Neuronal stem cell (in vitro differentiated cells): ENCODE results near the gene MARCHF3.
"Not testable (repeated sequence)": the region's sequence is repeated elsewhere in the genome, so short reads cannot be mapped to it uniquely, and the experiment has no call there.

Experiments used
- DNase-seq: peaks from one replicate; pipeline ENCODE4 v3.0.0-alpha.2; 2013; ENCODE audit warnings: low spot score
- H2AFZ ChIP-seq: one replicate; pipeline ENCODE4 v1.6.1; 2013; ENCODE audit warnings: mild to moderate bottlenecking, low read length, inconsistent platforms
- H2AK5ac ChIP-seq: 2 replicates; pipeline ENCODE4 v1.6.1; 2013; ENCODE audit warnings: low read depth, mild to moderate bottlenecking, inconsistent platforms, low read length, moderate library complexity, mixed read lengths
- H2BK120ac ChIP-seq: 2 replicates; pipeline ENCODE4 v1.6.1; 2013; ENCODE audit warnings: low read depth, mild to moderate bottlenecking, inconsistent platforms, low read length, moderate library complexity, mixed read lengths
- H2BK12ac ChIP-seq: one replicate; pipeline ENCODE4 v1.6.1; 2013; ENCODE audit warnings: low read length, inconsistent platforms
- H2BK15ac ChIP-seq: 2 replicates; pipeline ENCODE4 v1.6.1; 2013; ENCODE audit warnings: mild to moderate bottlenecking, low read length, inconsistent platforms, mixed read lengths
- H2BK5ac ChIP-seq: one replicate; pipeline ENCODE4 v1.6.1; 2013; ENCODE audit warnings: inconsistent platforms, mild to moderate bottlenecking, low read length, moderate library complexity
- H3K14ac ChIP-seq: one replicate; pipeline ENCODE4 v1.6.1; 2013; ENCODE audit warnings: low read length, inconsistent platforms
- H3K18ac ChIP-seq: 2 replicates; pipeline ENCODE4 v1.6.1; 2013; ENCODE audit warnings: low read length, inconsistent platforms
- H3K23ac ChIP-seq: 2 replicates; pipeline ENCODE4 v1.6.1; 2013; ENCODE audit warnings: low read depth, mild to moderate bottlenecking, mixed read lengths, low read length, inconsistent platforms; ENCODE audit not compliant: poor library complexity
- H3K27ac ChIP-seq: replicated peaks from 3 replicates; pipeline ENCODE4 v1.5.1; 2013; ENCODE audit warnings: low read length, inconsistent platforms
- H3K27me3 ChIP-seq, 3 experiments: 2 replicates each; pipeline ENCODE4 v1.6.1; 2013; ENCODE audit warnings: low read length in 3 of 3, mild to moderate bottlenecking in 2 of 3, inconsistent platforms in 1 of 3, low read depth in 1 of 3, mixed read lengths in 1 of 3, moderate library complexity in 1 of 3; ENCODE audit not compliant: control insufficient read depth in 3 of 3, insufficient read depth in 3 of 3
- H3K36me3 ChIP-seq, 2 donors: replicated peaks in 1 of 2; 2 replicates each; pipeline ENCODE4 v1.6.1; 2013; ENCODE audit warnings: low read length in 2 of 2; ENCODE audit not compliant: control insufficient read depth in 2 of 2, insufficient read depth in 2 of 2
- H3K4ac ChIP-seq: 2 replicates; pipeline ENCODE4 v1.6.1; 2013; ENCODE audit warnings: inconsistent platforms, mild to moderate bottlenecking, low read length, moderate library complexity
- H3K4me1 ChIP-seq, 2 donors: 1 replicate in 1 of 2; 2 replicates in 1 of 2; pipeline ENCODE4 v1.6.1; 2013; ENCODE audit warnings: low read length in 2 of 2, low read depth in 1 of 2; ENCODE audit not compliant: control insufficient read depth in 2 of 2, insufficient read depth in 1 of 2
- H3K4me2 ChIP-seq: one replicate; pipeline ENCODE4 v1.6.1; 2013; ENCODE audit warnings: mild to moderate bottlenecking, low read length, inconsistent platforms; ENCODE audit not compliant: insufficient read depth, poor library complexity, severe bottlenecking
- H3K4me3 ChIP-seq, 2 donors: 2 replicates each; pipeline ENCODE4 v1.5.1; 2013; ENCODE audit warnings: low read length in 2 of 2, mild to moderate bottlenecking in 2 of 2, inconsistent platforms in 1 of 2, moderate library complexity in 1 of 2
- H3K79me1 ChIP-seq: one replicate; pipeline ENCODE4 v1.6.1; 2013; ENCODE audit warnings: low read depth, mild to moderate bottlenecking, inconsistent platforms, low read length, moderate library complexity
- H3K9ac ChIP-seq: one replicate; pipeline ENCODE4 v1.6.1; 2013; ENCODE audit warnings: mild to moderate bottlenecking, low read depth, low read length, inconsistent platforms; ENCODE audit not compliant: poor library complexity
- H3K9me3 ChIP-seq, 2 donors: replicated peaks in 1 of 2; 2 replicates each; pipeline versions ENCODE3 to v1.6.1; 2013; ENCODE audit warnings: low read length in 2 of 2, mild to moderate bottlenecking in 2 of 2, inconsistent platforms in 1 of 2, low read depth in 1 of 2, mixed read lengths in 1 of 2, moderate library complexity in 1 of 2; ENCODE audit not compliant: control insufficient read depth in 2 of 2, insufficient read depth in 1 of 2
- H4K8ac ChIP-seq: one replicate; pipeline ENCODE4 v1.6.1; 2013; ENCODE audit warnings: low read depth, mild to moderate bottlenecking, inconsistent platforms, low read length, moderate library complexity
- H4K91ac ChIP-seq: one replicate; pipeline ENCODE4 v1.6.1; 2013; ENCODE audit warnings: low read length, low read depth, mild to moderate bottlenecking, inconsistent platforms; ENCODE audit not compliant: poor library complexity
- WGBS, 2 donors: extraction: QIAGEN DNeasy Blood & Tissue Kit; methylation state at CpG; one replicate each; pipeline ENCODE4 v1.1.7; 2013; ENCODE audit warnings: missing lambda C conversion rate in 2 of 2, mixed read lengths in 1 of 2; ENCODE audit not compliant: insufficient read length in 2 of 2, insufficient replicate concordance in 1 of 2; ENCODE audit errors: extremely low coverage in 2 of 2; 5-methylcytosine and 5-hydroxymethylcytosine counted together

MARCHF3 gene

DNA sequence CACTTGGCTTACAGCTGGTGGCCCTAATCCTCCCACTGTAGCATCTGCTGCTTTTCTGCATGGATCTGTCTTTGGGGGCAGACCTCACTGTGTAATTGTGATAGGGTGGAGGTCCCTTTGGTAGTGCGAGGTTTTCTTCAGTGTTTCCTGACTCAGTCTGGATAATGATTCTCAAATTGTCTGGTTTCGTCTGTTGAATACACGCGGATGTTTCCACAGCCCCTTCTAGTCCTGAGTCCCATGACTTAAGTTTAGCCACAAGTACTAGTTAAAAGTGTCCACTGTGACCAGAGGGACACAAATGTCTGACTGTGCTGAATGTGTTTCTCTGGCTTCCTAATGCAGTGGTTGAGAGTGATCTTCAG, 182.9 kb downstream of the MARCHF3 start:
- H3K27me3 ChIP-seq = no peaks in the 10 kb centered on the region
- H3K14ac ChIP-seq = no peak overlapping the region
- no peak overlapping the region for H2BK15ac ChIP-seq
- H3K9me3 ChIP-seq = no peaks in the 10 kb centered on the region
- no peak overlapping the region for H3K9ac ChIP-seq
- DNase-seq = no peak
- H2BK120ac ChIP-seq = no peak overlapping the region
- no peak overlapping the region for H2AK5ac ChIP-seq
- H3K4me2 ChIP-seq = no peak overlapping the region
- H3K79me1 ChIP-seq = no peaks in the 10 kb centered on the region
- H4K91ac ChIP-seq = no peak overlapping the region
- H2AFZ ChIP-seq = no peak overlapping the region
- H4K8ac ChIP-seq = no peak overlapping the region
- H3K36me3 ChIP-seq = no peaks in the 10 kb centered on the region
- H3K23ac ChIP-seq = no peak overlapping the region
- H3K4me3 ChIP-seq = no peak overlapping the region
- no peak overlapping the region for H3K27ac ChIP-seq
- H2BK12ac ChIP-seq = no peak overlapping the region
- H3K4me1 ChIP-seq = peaks cover 12 to 35% of the 10 kb centered on the region in 2 donors
- H2BK5ac ChIP-seq = no peak overlapping the region
- no CpG with 5 or more reads among the region's 4 CpGs for WGBS, 2 donors
- no peak overlapping the region for H3K18ac ChIP-seq
- H3K4ac ChIP-seq = no peak overlapping the region

DNA sequence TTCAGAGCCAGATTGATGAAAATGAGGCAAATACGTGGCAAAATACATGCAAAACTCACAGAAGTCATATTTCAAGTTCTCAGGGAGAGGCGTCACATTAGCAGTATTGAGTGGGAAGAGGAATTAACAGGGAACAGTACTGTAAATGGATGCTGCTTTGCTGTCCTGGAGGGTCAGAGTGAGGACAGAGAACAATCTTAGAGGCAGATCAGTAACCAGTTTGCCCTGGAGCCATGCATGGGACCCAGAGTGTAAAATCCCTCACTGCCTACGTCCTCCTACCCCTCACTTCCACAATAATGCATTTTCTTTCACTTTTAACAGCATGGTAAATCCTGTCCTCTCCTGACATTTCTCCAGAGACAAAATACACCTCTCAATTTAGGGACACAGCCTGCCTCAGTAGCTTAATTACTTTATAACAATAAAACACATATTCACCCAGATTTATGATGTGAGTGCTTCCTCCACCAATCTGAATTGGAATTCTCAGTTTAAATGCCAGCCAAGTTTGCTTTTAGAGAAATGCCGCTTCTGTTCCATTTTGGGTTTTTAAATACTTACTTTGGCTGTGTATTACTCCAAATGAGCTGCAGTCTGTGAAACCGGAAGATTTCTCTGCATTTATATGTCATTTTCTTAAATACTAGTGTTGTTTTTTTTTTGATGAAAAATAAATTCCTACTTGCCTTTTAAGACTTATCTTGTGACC, 183.5 kb downstream of the MARCHF3 start:
- Histone ChIP-seq H3K4me3 (no peak overlapping the region), H3K18ac (no peak overlapping the region), H2AFZ (no peak overlapping the region), H3K79me1 (no peaks in the 10 kb centered on the region), H3K9ac (no peak overlapping the region), H3K9me3 (no peaks in the 10 kb centered on the region), H4K91ac (no peak overlapping the region), H4K8ac (no peak overlapping the region), H2AK5ac (no peak overlapping the region), H3K14ac (no peak overlapping the region), H3K27me3 (no peaks in the 10 kb centered on the region), H3K23ac (no peak overlapping the region), H2BK12ac (no peak overlapping the region), H2BK5ac (no peak overlapping the region), H2BK120ac (no peak overlapping the region), H3K36me3 (no peaks in the 10 kb centered on the region), H2BK15ac (no peak overlapping the region), H3K4me1 (peaks cover 12 to 31% of the 10 kb centered on the region in 2 donors), H3K4ac (no peak overlapping the region), H3K4me2 (no peak overlapping the region), H3K27ac (no peak overlapping the region)
- DNase-seq = no peak
- no CpG with 5 or more reads among the region's 5 CpGs for WGBS, 2 donors

DNA sequence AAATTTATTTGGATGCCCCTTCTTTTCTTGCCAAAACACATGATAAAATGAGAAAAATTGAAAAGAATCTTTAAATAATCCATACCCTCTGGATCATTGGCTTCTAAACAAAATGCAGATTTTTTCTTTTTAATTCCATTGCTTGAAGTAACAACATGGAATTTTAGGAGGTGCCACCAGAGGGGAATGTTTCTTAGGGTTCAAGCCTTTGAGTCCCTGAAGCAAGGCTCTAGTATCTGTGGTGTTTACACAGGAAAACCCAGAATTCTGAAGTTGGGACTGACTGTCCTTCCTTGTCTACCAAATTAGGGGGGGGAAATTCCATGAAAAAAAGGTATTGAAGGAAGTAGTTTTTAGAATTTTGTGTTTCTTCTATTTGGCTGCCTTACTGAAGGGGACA, 184.0 kb downstream of the MARCHF3 start:
- H3K4me3 ChIP-seq = no peak overlapping the region
- no peaks in the 10 kb centered on the region for H3K9me3 ChIP-seq
- H2BK15ac ChIP-seq = no peak overlapping the region
- H3K9ac ChIP-seq = no peak overlapping the region
- peaks cover 11 to 29% of the 10 kb centered on the region in 2 donors for H3K4me1 ChIP-seq
- H3K18ac ChIP-seq = no peak overlapping the region
- H3K27ac ChIP-seq = no peak overlapping the region
- H3K79me1 ChIP-seq = no peaks in the 10 kb centered on the region
- no peak overlapping the region for H2AK5ac ChIP-seq
- no peak overlapping the region for H4K8ac ChIP-seq
- H3K14ac ChIP-seq = no peak overlapping the region
- no peaks in the 10 kb centered on the region for H3K36me3 ChIP-seq
- no peak overlapping the region for H3K4ac ChIP-seq
- H3K23ac ChIP-seq = no peak overlapping the region
- no peak overlapping the region for H2BK12ac ChIP-seq
- DNase-seq = no peak
- no peak overlapping the region for H2BK5ac ChIP-seq
- no peak overlapping the region for H2BK120ac ChIP-seq
- no peak overlapping the region for H3K4me2 ChIP-seq
- H4K91ac ChIP-seq = no peak overlapping the region
- no peaks in the 10 kb centered on the region for H3K27me3 ChIP-seq
- H2AFZ ChIP-seq = no peak overlapping the region

DNA sequence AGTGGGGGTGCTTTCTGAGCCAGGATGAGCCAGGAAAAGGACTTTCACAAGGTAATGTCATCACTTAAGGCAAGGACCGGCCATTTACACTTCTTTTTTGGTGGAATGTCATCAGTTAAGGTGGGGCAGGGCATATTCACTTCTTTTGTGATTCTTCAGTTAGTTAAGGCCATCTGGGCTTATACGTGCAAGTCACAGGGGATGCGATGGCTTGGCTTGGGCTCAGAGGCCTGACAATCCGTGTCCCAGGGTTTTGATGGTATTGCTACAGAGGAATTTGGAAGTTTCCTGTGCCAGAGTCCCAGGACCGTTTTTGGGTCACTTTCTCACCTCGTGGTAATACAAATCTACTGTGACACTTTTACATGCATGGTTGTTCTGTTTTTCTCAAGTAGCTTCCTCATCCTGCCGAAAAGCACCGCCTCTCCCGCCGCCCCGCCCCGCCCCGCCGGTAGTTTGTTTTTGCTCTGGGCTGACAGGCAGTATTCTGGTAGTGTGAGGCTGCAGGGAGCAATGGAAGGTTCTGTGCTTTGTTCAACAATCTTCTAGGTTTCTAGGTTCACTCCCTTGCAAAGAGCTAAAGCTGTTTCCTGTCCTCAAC, 184.8 kb downstream of the MARCHF3 start:
- H3K4me3 ChIP-seq, H2BK15ac ChIP-seq, H3K18ac ChIP-seq, H3K14ac ChIP-seq, H2BK12ac ChIP-seq, H2BK5ac ChIP-seq, H3K79me1 ChIP-seq, H3K23ac ChIP-seq, H4K8ac ChIP-seq, H2BK120ac ChIP-seq, H3K4me2 ChIP-seq, H3K27ac ChIP-seq, H3K9ac ChIP-seq, H3K27me3 ChIP-seq, H2AK5ac ChIP-seq, H2AFZ ChIP-seq, H3K9me3 ChIP-seq, H3K36me3 ChIP-seq, DNase-seq, H3K4ac ChIP-seq, H4K91ac ChIP-seq: not testable (repeated sequence)
- H3K4me1 ChIP-seq = peaks cover 11 to 24% of the 10 kb centered on the region in 2 donors
- no CpG with 5 or more reads among the region's 14 CpGs for WGBS, 2 donors
